Activated CD8-positive, alpha-beta memory T cell treated with anti-CD3 and anti-CD28 coated beads, Interleukin-2, amount 50 U/mL, for 1 hour (primary cell): ENCODE data around the gene CCNY.
A peak's percentile ranks its signal among the peaks of the same experiment; 100 is the strongest.
"Not testable (repeated sequence)": the region's sequence is repeated elsewhere in the genome, so short reads cannot be mapped to it uniquely, and the experiment has no call there.

Experiments used
- DNase-seq: peaks from one replicate; pipeline ENCODE4 v3.0.0-alpha.2; 2020; ENCODE audit errors: extremely low read depth

CCNY gene

DNA sequence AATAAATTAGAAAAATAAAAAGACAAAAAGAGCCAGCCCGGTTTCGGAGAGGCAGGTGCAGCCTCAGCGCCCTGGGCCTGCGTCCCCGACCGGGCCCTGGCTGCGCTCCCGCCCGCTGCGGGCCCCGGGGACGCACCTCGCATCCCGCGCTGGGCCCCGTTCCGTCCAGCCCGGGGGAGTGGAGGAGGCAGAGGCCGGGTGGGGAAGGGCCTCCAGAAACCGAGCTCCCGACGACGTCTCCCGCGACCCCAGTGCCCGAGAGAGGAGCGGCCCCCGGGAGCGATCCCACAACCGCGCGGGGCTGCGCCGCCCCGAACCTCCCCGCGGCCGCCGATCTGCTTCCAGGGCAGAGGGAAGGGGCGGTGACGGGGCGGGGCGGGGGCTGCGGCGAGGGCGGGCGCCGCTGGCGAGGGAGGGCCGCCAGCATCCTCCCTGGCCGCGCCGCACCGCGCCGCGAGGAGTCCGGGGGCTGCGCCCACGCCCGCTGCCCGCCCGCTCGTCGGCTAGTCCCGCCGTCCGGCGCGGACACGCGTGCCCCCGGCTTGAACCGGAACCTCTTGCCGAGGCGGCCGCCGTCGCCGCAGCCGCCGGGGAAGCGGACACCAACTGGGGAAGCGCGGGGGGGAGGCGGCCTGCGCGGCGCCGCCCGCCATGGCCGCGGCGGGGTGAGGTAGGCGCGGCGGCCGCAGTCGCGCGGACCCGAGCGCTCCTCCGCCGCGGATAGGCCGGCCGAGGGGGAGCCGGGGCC, at the start of gene CCNY:
Gene CCNY (plus strand): TSS at position 426 of the 748 bp plus-strand sequence. CDS start 545 bp downstream, outside the sequence.
- DNase-seq: peak; percentile 50

GRCh38 chr10:35289198-35289597, 47.1 kb upstream of the CCNY start:
- DNase-seq: no peak

DNA sequence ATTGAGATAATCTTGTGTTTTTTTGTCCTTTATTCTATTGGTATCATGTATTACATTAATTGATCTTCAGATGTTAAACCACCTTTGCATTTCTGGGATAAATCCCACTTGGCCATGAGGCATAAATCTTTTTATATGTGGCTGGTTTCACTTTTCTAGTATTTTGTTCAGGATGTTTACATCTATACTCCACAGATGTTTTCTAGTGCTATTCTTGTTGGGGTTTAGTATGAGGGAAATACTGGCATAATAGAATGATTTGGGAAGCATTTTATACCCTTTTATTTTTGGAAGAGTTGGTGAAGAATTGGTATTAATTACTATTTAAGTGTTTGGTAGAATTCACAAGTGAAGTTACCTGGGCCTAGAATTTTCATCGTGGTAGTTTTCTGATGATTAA, 41.8 kb upstream of the CCNY start:
- no peak for DNase-seq

- DNase-seq: no peak
Observed at GRCh38 chr10:35299016-35299415, 37.3 kb upstream of the CCNY start.

GRCh38 chr10:35300063-35300699, 36.1 kb upstream of the CCNY start:
- DNase-seq: no peak

DNA sequence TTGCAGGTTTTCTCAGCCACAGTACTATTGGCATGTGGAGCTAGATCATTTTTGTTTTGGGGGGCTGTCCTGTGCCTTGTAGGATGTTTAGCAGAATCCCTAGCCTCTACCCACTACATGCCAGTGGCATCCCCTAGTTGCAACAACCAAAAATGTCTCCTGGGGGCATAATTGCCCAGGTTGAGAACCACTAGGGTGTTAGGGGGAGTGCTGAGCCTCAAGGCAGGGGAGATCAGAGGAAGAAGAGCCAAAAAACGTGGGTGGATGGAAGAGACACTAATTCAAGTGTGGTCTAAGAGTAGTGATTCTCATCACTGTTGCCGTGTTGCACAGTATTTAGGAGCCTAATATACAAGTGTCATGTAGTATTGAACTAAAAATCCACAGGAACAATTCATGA, 31.7 kb upstream of the CCNY start:
- DNase-seq: no peak

- no peak for DNase-seq
Observed at GRCh38 chr10:35306852-35307251, 29.5 kb upstream of the CCNY start.

GRCh38 chr10:35307297-35307696, 29.0 kb upstream of the CCNY start:
- DNase-seq: no peak

GRCh38 chr10:35308809-35309208, 27.5 kb upstream of the CCNY start:
- DNase-seq: no peak

DNA sequence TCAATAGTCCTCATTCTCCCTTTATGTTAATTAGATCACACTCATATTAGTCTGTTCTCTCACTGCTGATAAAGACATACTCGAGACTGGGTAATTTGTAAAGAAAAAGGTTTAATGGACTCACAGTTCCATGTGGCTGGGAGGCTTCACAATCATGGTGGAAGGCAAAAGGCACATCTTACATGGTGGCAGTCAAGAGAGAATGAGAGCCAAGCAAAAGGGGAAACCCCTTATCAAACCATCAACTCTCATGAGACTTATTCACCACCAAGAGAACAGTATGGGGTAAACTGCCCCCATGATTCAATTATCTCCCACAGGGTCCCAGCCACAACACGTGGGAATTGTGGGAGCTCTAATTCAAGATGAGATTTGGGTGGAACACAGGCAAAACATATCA, 22.2 kb upstream of the CCNY start:
- not testable (repeated sequence) for DNase-seq

DNA sequence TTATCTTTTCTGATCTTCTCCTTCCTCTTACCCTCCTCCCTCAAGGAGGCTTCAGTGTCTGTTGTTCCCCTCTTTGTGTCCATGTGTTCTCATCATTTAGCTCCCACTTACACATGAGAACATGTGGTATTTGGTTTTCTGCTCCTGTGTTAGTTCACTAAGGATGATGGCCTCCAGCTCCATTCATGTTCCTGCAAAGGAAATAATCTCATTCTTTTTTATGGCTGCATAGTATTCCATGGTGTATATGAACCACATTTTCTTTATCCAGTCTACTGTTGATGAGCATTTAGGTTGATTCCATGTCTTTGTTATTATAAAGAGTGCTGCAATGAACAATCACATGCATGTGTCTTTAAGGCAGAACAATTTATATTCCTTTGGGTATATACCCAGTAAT, 21.1 kb upstream of the CCNY start:
- not testable (repeated sequence) for DNase-seq

DNA sequence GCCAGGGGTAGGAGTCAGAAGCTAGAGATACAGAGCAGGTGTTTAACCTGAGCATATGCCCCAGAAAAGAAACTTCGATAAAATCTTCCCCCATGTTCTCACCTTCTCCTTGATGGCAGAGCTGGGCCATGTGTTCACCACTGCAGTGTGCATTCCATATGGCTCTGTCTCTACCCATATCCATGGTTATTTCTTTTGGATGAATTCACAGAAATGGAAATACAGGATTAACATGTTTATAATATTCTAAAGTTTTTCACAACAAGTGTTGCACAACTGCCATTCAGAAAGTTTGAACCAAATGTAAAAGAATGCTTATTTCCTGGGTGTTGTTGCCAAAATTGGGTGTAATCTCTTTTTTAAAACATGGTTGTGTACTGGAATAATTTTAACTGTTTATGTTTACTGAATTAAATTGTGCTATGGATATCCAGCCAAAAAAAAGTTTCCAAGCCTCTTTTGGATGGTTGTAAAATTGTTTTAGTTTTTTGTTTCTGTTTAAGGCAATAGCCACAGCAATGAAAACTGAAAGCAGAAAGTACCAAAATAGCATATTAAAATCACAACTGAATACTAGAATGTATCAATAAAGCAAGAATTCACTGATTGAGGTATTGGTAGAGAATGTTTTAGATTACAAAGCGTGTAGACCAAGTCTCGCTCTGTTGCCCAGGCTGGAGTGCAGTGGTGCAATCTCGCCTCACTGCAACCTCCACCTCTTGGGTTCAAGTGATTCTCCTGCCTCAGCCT, 19.9 kb upstream of the CCNY start:
- no peak for DNase-seq

DNA sequence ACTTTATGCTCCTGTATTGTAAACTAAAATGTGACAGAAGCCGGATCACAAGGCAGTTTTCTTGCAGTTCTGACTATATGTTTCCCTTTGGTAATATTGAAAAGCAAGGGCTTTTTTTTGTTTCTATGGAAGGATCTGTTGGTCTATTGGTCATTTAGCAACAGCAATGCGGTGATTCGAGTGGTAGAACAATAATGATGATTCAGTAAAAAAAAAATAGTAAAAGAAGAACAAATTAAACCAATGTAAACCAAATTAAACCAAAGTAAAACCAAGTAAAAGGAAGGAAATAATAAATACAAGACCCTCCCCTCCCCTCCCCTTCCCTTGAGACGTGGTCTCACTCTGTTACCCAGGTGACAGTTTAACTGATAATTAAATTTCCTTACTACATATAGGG, 17.8 kb upstream of the CCNY start:
- DNase-seq: no peak

DNA sequence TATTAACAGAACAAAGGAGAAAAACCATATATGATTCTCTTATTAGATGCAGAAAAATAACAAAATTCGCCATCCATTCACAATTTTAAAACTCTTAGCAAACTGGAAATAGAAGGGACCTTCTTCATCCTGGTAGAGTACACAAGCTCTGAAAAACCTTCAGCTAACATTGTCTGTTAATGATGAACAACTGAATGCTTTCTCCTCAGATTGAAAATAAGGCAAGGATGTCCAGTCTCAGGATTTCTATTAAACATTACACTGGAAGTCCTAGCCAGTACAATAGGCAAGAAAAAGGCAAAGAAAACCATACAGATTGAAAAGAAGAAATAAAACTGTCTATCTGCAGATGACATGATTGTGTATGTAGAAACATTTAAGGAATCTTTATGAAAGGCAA, 16.0 kb upstream of the CCNY start:
- no peak for DNase-seq

DNA sequence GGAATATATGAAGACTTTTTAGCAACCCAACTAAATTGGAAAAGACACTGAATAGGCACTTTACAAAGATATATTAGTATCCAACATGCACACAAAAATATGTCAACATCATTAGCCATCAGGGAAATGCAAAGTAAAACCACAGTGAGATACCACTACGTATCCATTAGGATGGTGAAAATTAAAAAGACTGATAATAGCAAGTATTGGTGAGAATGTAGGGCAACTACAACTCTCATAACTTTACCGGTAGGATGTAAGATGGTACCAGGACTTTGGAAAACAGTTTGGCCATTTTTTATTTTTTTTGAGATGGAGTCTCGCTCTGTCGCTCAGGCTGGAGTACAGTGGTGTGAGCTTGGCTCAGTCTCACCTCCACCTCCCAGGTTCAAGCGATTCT, 13.7 kb upstream of the CCNY start:
- DNase-seq: no peak

- no peak for DNase-seq
Observed at GRCh38 chr10:35324196-35324595, 12.1 kb upstream of the CCNY start.

DNA sequence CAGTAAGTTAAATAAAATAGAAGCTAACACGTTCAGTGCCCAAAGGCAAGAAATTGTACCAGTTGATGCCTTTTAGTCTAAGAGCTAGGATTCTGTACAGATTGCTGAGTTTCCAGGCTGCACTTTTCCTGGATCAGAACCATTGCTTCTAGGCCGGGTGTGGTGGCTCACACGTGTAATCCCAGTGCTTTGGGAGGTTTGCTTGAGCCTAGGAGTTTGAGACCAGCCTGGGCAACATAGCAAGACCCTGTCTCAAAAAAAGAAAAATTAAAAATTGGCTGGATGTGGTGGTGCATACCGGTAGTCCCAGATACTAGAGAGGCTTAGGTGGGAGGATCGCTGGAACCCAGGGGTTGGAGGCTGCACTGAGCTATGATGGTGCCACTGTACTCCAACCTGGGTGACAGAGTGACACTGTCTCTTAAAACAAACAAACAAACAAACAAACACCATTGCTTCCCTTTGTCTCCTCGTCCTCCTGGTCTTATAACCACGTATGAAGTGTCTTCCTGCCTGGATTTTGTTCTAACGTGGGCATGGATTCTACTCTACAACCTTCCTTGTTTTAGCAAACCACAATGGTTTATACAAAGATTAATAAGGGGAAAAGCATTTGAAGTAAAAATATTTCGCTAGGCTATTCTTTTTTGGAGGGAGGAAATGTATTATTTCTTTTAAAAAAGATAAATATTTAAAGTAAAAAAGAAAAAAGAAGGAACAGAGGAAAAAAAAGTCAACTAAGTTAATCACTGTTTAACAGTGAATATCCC, 9.7 kb upstream of the CCNY start:
- no peak for DNase-seq

DNA sequence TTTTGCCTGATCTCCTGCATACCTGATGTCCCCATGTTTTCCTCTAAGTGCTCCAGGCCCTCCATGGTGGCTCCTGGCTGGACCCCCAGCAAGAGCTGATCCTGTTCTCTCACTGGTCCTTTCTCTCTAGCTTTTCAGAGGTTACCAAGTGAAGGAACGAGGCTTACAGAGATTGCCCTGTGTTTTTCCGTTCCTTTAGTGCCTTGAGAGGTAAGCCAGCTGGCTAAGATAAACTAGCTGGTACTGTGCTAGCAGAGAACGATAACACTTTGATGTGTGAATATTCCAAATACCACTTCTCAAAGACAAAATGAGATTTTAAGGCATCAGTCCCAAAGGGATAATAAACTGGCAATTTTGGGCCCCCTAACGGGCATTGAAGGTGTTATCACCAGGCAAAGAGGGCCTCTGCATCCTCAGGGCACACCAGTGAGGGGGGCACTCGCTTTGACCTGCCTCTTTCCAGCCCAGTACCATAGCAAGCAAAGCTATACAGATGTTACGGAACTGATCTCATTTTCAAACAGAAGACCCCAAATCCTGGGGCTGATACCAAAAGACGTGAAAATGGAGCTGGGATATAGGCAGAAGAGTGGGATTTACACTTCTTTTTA, 8.4 kb upstream of the CCNY start:
- DNase-seq: no peak

- DNase-seq: no peak
Observed at GRCh38 chr10:35328404-35329037, 7.8 kb upstream of the CCNY start.

DNA sequence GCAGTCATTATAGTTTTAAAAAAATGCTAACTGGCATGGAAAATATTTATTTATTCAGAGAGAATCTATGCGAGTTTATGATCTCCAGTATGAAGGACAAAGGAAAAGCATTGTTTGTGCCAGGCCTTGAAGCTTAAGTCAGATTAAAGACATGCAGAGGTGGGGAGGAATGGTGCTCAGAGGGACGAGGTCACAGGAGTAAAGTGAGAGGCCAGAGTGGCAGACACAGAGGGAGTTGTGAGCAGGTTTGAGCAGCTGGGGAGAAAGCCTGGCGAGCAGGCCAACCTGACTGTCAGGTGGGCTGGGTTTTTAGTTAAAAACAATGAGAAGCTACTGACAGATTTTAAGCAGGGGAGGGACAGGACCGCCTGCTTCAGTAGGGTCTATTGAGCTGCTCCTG, 6.8 kb upstream of the CCNY start:
- DNase-seq: no peak
